ENCODE data around the gene DHRS2. TPM values are rescaled to one million over a fixed set of nuclear protein-coding genes. Genes with fewer than 3 reads are reported as not detected.

DHRS2 gene
- total and polyA plus RNA-seq, 2 of the 13 experiments (the other 11 are each of a cell fraction or from before 2014, with no cell fraction given), result 1,621 to 3,021 TPM

DNA sequence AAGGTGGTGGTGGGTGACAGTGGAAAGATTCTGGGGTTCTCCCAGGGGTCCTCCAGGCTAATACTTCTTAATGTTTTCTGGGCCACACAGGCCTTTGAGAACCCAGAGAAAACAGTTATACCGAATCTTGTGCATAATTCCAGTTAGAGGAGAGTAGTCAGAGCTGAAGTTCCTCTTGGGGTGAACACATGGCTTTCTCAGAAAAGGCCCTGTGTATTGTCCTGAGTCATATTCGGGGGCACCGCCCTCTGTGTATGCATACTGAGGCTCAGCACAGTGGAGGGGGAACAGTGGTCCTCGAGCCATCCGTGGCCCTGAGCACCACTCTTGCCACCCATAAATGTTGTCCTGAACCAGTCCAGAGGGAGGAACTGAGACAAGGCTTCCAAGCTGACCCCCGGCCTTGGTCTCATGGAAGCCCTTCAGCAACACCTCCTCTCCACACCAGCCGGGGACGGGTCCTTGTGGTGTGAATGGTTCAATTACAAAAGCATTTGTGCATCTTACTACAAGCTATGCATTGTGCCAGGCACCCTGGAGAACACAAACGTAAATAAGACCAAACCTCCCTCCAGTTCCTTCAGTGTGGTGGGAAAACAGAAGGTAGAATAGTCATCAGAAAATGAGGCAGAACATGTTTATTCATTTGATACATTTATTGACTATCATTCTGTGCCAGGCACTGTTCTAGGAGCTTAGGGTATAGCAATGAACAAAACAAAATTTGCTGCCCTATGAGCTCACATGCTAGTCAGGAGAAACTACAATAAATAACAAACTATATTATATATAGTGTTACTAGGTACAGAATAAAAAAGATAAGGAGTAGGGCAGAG, 9.9 kb downstream of the DHRS2 start (continued):
- TF ChIP-seq, protein P1, sequence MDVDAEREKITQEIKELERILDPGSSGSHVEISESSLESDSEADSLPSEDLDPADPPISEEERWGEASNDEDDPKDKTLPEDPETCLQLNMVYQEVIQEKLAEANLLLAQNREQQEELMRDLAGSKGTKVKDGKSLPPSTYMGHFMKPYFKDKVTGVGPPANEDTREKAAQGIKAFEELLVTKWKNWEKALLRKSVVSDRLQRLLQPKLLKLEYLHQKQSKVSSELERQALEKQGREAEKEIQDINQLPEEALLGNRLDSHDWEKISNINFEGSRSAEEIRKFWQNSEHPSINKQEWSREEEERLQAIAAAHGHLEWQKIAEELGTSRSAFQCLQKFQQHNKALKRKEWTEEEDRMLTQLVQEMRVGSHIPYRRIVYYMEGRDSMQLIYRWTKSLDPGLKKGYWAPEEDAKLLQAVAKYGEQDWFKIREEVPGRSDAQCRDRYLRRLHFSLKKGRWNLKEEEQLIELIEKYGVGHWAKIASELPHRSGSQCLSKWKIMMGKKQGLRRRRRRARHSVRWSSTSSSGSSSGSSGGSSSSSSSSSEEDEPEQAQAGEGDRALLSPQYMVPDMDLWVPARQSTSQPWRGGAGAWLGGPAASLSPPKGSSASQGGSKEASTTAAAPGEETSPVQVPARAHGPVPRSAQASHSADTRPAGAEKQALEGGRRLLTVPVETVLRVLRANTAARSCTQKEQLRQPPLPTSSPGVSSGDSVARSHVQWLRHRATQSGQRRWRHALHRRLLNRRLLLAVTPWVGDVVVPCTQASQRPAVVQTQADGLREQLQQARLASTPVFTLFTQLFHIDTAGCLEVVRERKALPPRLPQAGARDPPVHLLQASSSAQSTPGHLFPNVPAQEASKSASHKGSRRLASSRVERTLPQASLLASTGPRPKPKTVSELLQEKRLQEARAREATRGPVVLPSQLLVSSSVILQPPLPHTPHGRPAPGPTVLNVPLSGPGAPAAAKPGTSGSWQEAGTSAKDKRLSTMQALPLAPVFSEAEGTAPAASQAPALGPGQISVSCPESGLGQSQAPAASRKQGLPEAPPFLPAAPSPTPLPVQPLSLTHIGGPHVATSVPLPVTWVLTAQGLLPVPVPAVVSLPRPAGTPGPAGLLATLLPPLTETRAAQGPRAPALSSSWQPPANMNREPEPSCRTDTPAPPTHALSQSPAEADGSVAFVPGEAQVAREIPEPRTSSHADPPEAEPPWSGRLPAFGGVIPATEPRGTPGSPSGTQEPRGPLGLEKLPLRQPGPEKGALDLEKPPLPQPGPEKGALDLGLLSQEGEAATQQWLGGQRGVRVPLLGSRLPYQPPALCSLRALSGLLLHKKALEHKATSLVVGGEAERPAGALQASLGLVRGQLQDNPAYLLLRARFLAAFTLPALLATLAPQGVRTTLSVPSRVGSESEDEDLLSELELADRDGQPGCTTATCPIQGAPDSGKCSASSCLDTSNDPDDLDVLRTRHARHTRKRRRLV (CRISPR knock-in tag; IDR thresholded peaks at IDR 0.05), result no peak
- TF ChIP-seq, protein P2, sequence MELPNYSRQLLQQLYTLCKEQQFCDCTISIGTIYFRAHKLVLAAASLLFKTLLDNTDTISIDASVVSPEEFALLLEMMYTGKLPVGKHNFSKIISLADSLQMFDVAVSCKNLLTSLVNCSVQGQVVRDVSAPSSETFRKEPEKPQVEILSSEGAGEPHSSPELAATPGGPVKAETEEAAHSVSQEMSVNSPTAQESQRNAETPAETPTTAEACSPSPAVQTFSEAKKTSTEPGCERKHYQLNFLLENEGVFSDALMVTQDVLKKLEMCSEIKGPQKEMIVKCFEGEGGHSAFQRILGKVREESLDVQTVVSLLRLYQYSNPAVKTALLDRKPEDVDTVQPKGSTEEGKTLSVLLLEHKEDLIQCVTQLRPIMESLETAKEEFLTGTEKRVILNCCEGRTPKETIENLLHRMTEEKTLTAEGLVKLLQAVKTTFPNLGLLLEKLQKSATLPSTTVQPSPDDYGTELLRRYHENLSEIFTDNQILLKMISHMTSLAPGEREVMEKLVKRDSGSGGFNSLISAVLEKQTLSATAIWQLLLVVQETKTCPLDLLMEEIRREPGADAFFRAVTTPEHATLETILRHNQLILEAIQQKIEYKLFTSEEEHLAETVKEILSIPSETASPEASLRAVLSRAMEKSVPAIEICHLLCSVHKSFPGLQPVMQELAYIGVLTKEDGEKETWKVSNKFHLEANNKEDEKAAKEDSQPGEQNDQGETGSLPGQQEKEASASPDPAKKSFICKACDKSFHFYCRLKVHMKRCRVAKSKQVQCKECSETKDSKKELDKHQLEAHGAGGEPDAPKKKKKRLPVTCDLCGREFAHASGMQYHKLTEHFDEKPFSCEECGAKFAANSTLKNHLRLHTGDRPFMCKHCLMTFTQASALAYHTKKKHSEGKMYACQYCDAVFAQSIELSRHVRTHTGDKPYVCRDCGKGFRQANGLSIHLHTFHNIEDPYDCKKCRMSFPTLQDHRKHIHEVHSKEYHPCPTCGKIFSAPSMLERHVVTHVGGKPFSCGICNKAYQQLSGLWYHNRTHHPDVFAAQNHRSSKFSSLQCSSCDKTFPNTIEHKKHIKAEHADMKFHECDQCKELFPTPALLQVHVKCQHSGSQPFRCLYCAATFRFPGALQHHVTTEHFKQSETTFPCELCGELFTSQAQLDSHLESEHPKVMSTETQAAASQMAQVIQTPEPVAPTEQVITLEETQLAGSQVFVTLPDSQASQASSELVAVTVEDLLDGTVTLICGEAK (IDR thresholded peaks at IDR 0.05), result no peak
- TF ChIP-seq, protein P2 (CRISPR knock-in tag; IDR thresholded peaks at IDR 0.05), result no peak
- TF ChIP-seq, protein P3, sequence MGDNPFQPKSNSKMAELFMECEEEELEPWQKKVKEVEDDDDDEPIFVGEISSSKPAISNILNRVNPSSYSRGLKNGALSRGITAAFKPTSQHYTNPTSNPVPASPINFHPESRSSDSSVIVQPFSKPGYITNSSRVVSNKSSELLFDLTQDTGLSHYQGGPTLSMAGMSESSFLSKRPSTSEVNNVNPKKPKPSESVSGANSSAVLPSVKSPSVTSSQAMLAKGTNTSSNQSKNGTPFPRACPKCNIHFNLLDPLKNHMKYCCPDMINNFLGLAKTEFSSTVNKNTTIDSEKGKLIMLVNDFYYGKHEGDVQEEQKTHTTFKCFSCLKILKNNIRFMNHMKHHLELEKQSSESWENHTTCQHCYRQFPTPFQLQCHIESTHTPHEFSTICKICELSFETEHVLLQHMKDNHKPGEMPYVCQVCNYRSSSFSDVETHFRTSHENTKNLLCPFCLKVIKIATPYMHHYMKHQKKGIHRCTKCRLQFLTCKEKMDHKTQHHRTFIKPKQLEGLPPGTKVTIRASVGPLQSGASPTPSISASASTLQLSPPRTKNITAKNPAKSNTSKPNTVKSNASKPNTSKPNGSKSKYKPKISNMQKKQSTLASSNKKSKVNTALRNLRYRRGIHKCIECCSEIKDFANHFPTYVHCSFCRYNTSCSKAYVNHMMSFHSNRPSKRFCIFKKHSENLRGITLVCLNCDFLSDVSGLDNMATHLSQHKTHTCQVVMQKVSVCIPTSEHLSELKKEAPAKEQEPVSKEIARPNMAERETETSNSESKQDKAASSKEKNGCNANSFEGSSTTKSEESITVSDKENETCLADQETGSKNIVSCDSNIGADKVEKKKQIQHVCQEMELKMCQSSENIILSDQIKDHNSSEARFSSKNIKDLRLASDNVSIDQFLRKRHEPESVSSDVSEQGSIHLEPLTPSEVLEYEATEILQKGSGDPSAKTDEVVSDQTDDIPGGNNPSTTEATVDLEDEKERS (CRISPR knock-in tag; IDR thresholded peaks at IDR 0.05), result no peak
- TF ChIP-seq ZMYM4 (CRISPR knock-in tag; IDR thresholded peaks at IDR 0.05), result peak; percentile 48; the same call in 1 of the 2 replicates
- TF ChIP-seq REL (CRISPR knock-in tag; conservative IDR thresholded peaks at IDR 0.05), result no peak
- TF ChIP-seq ZNF337 (CRISPR knock-in tag; IDR thresholded peaks at IDR 0.05; ENCODE audit: borderline replicate concordance, low read depth), result no peak

Data from HepG2 (cell line).